ENCODE results near the gene PCGF2.

The PCGF2 gene

GRCh38 chr17:38751144-38751807 lies 3.1 kb upstream of the PCGF2 start:
- DNase-seq (ENCODE audit: low read depth): peak; percentile 58

- DNase-seq (ENCODE audit: low read depth): peak; percentile 47
These were observed 2.4 kb upstream of the PCGF2 start for GRCh38 chr17:38750312-38751121.

GRCh38 chr17:38750044-38750311 lies 1.8 kb upstream of the PCGF2 start:
- no peak for DNase-seq (ENCODE audit: low read depth)

- peak; percentile 89 for DNase-seq (ENCODE audit: low read depth)
These were observed 1.3 kb upstream of the PCGF2 start for GRCh38 chr17:38749223-38750043.

- no peak for DNase-seq (ENCODE audit: low read depth)
These were observed 721 bp upstream of the PCGF2 start for GRCh38 chr17:38748892-38749222.

GRCh38 chr17:38747463-38748148 lies 530 bp downstream of the PCGF2 start:
- peak; percentile 42 for DNase-seq (ENCODE audit: low read depth)

GRCh38 chr17:38746849-38747462 lies 1.2 kb downstream of the PCGF2 start:
- DNase-seq (ENCODE audit: low read depth): peak; percentile 17

GRCh38 chr17:38746004-38746848 lies 1.9 kb downstream of the PCGF2 start:
- DNase-seq (ENCODE audit: low read depth): no peak

- peak; percentile 16 for DNase-seq (ENCODE audit: low read depth)
These were observed 2.6 kb downstream of the PCGF2 start for GRCh38 chr17:38745545-38745944.

GRCh38 chr17:38743556-38744171 lies 4.5 kb downstream of the PCGF2 start:
- DNase-seq (ENCODE audit: low read depth): no peak

GRCh38 chr17:38742411-38743308 lies 5.5 kb downstream of the PCGF2 start:
- peak; percentile 60 for DNase-seq (ENCODE audit: low read depth)

- DNase-seq (ENCODE audit: low read depth): no peak
These were observed 6.2 kb downstream of the PCGF2 start for GRCh38 chr17:38741921-38742410.

GRCh38 chr17:38741461-38741860 lies 6.7 kb downstream of the PCGF2 start:
- DNase-seq (ENCODE audit: low read depth): no peak

GRCh38 chr17:38740806-38741205 lies 7.3 kb downstream of the PCGF2 start:
- DNase-seq (ENCODE audit: low read depth): no peak

GRCh38 chr17:38740044-38740443 lies 8.1 kb downstream of the PCGF2 start:
- no peak for DNase-seq (ENCODE audit: low read depth)

GRCh38 chr17:38739305-38739704 lies 8.8 kb downstream of the PCGF2 start:
- no peak for DNase-seq (ENCODE audit: low read depth)

- no peak for DNase-seq (ENCODE audit: low read depth)
These were observed 9.4 kb downstream of the PCGF2 start for GRCh38 chr17:38738686-38739085.

GRCh38 chr17:38738007-38738662 lies 10.0 kb downstream of the PCGF2 start:
- DNase-seq (ENCODE audit: low read depth): no peak

All from ELR (cell line).